HepG2 (cell line): ENCODE results near the gene AK4. TPM values are rescaled to one million over a fixed set of nuclear protein-coding genes. Genes with fewer than 3 reads are reported as not detected.

Experiments used
- ATAC-seq: fragments of 200-7000 bp; cut with Tn5 transposase; 3 replicates; pipeline ENCODE4 v1.9.1; 2020; ENCODE audit warnings: mild to moderate bottlenecking, moderate library complexity
- BruUV-seq: library from RNA; stranded (reverse); fragments of 400-500 nt; replicated peaks from 2 replicates; lab custom pipeline; 2021; lab: Mats Ljungman, UMichigan
- CTCF ChIA-PET: fragments of 300-600 bp; formaldehyde crosslinking; extraction: SDS; loops from one replicate; lab custom pipeline; 2021; ENCODE audit warnings: low total read pairs, inconsistent platforms, low intra/inter-chr PET ratio; lab: Yijun Ruan, JAX
- POLR2A ChIA-PET: fragments of 350-600 bp; sonication (Branson Sonifier 250); formaldehyde crosslinking; loops from one replicate; lab custom pipeline; 2020; ENCODE audit warnings: antibody characterized with exemption, inconsistent platforms; lab: Yijun Ruan, JAX
- DNase-seq: peaks from one replicate; pipeline ENCODE4 v3.0.0-alpha.2; 2015; ENCODE audit warnings: low spot score
- FAIRE-seq: peaks from 3 replicates; lab custom pipeline; 2011; peaks lifted over from hg19 to GRCh38; lab: Jason Lieb, UNC
- H2AFZ ChIP-seq: one replicate; pipeline ENCODE4 v1.6.1; 2011; ENCODE audit warnings: low read length, inconsistent platforms
- H3K27ac ChIP-seq: fragments of 300-600 bp; 3 replicates; pipeline ENCODE4 v1.8.0; 2011; ENCODE audit warnings: mixed run types, mild to moderate bottlenecking, mixed read lengths, low read length, inconsistent platforms; ENCODE audit not compliant: insufficient read depth; ENCODE audit errors: extremely low read length
- H3K27me3 ChIP-seq, 2 experiments: fragments of 200-600 bp in 1 of 2; 2 replicates in 1 of 2; 3 replicates in 1 of 2; pipeline versions ENCODE4 v1.6.0 to v1.8.0; 2011; ENCODE audit warnings: low read length in 2 of 2, mild to moderate bottlenecking in 2 of 2, moderate library complexity in 2 of 2, inconsistent platforms in 1 of 2; ENCODE audit not compliant: insufficient read depth in 2 of 2, control insufficient read depth in 1 of 2
- H3K36me3 ChIP-seq, 2 experiments: fragments of 200-600 bp in 1 of 2; replicated peaks in 1 of 2; 2 replicates in 1 of 2; 3 replicates in 1 of 2; pipeline versions ENCODE4 v1.5.1 to v1.8.0; 2011; ENCODE audit warnings: low read length in 2 of 2, inconsistent platforms in 1 of 2; ENCODE audit not compliant: insufficient read depth in 2 of 2, control insufficient read depth in 1 of 2
- H3K4me1 ChIP-seq: 2 replicates; pipeline ENCODE4 v1.5.1; 2012; ENCODE audit warnings: low read length, inconsistent platforms; ENCODE audit not compliant: insufficient read depth
- H3K4me2 ChIP-seq: 2 replicates; pipeline ENCODE4 v1.6.0; 2011; ENCODE audit warnings: low read depth, low read length, inconsistent platforms
- H3K4me3 ChIP-seq, 3 experiments: fragments of 200-600 bp in 1 of 3; sonication (generic), shearing (Covaris generic) in 1 of 3; replicated peaks in 1 of 3; 2 replicates each; pipeline ENCODE4 v1.5.1; 2011 to 2016; ENCODE audit warnings: low read length in 3 of 3, inconsistent platforms in 2 of 3, low read depth in 2 of 3, mild to moderate bottlenecking in 2 of 3, control low read depth in 1 of 3, mixed read lengths in 1 of 3; ENCODE audit not compliant: insufficient read depth in 1 of 3
- H3K79me2 ChIP-seq: one replicate; pipeline ENCODE4 v1.6.1; 2011; ENCODE audit warnings: low read length, inconsistent platforms; ENCODE audit not compliant: insufficient read depth
- H3K9ac ChIP-seq: 2 replicates; pipeline ENCODE4 v1.6.0; 2011; ENCODE audit warnings: mild to moderate bottlenecking, low read depth, low read length, inconsistent platforms; ENCODE audit not compliant: insufficient read depth
- H3K9me3 ChIP-seq: 2 replicates; pipeline ENCODE4 v1.5.1; 2012; ENCODE audit warnings: mild to moderate bottlenecking, low read length
- H4K20me1 ChIP-seq: 2 replicates; pipeline ENCODE4 v1.6.0; 2011; ENCODE audit warnings: inconsistent platforms, mild to moderate bottlenecking, low read length, moderate library complexity; ENCODE audit not compliant: insufficient read depth
- CEBPZ ChIP-seq: IDR thresholded peaks from 2 replicates; pipeline ENCODE4 v1.6.1; 2012; ENCODE audit warnings: low read length, improper control_type of control experiment
- HOXA7 ChIP-seq: sonication (generic); formaldehyde crosslinking; IDR thresholded peaks from 2 replicates; pipeline ENCODE4 v1.8.1; 2022; ENCODE audit warnings: mild to moderate bottlenecking, missing genetic modification reagents, moderate library complexity
- KLF9 ChIP-seq: IDR thresholded peaks from 2 replicates; pipeline ENCODE4 v1.6.1; 2016; ENCODE audit warnings: low read depth
- MYC ChIP-seq: sonication (generic); formaldehyde crosslinking; IDR thresholded peaks from 2 replicates; pipeline ENCODE4 v1.9.0; 2021; ENCODE audit warnings: missing genetic modification reagents, borderline replicate concordance
- RBFOX2 ChIP-seq: fragments of 200-400 bp; formaldehyde crosslinking; IDR thresholded peaks from 2 replicates; pipeline ENCODE4 v1.6.1; 2017; ENCODE audit warnings: low read depth, mild to moderate bottlenecking, low read length
- TBX3 ChIP-seq: fragments of 450-650 bp; IDR thresholded peaks from 2 replicates; pipeline ENCODE4 v1.6.1; 2017; ENCODE audit warnings: antibody characterized with exemption, mild to moderate bottlenecking, inconsistent platforms, borderline replicate concordance
- ZFX ChIP-seq: sonication (generic); formaldehyde crosslinking; IDR thresholded peaks from 2 replicates; pipeline ENCODE4 v1.4.0; 2020; ENCODE audit warnings: mild to moderate bottlenecking, low read depth, missing genetic modification reagents, moderate library complexity
- ZNF20 ChIP-seq: sonication (generic); formaldehyde crosslinking; IDR thresholded peaks from 2 replicates; pipeline ENCODE4 v1.4.0; 2020; ENCODE audit warnings: mild to moderate bottlenecking, moderate library complexity, missing genetic modification reagents
- WGBS: methylation state at CpG from one replicate; pipeline ENCODE4 v1.1.6; 2017; ENCODE audit warnings: low lambda C conversion rate; 5-methylcytosine and 5-hydroxymethylcytosine counted together
- in situ Hi-C: cut with HindIII; loops from 2 replicates; pipeline ENCODE4 v1.10.0; 2017; ENCODE audit warnings: low pct_unique_long_range_greater_than_20kb; ENCODE audit not compliant: extremely low pct_ligation_motif_present
- intact Hi-C: fragments of 100-400 bp; cut with micrococcal nuclease; formaldehyde crosslinking; loops from one replicate; pipeline ENCODE4 v1.10.0; 2022; ENCODE audit not compliant: unreplicated experiment
- polyA plus RNA-seq, 8 experiments: library from polyadenylated mRNA; depleted of rRNA in 3 of 8; stranded (reverse) in 7 of 8; unstranded in 1 of 8; fragments of >200 nt; fragmentation: Illumina TruSeq in 4 of 8; extraction: Trizol in 4 of 8; gene quantifications; 2 replicates each; pipeline versions ENCODE4 v1.2.1 to v1.2.3, GENCODE V29; 2011 to 2016; ENCODE audit warnings: low read depth in 4 of 8, missing spikeins in 1 of 8, mixed read lengths in 1 of 8; ENCODE audit not compliant: insufficient read depth in 1 of 8
- total RNA-seq, 5 experiments: library from RNA; depleted of rRNA; stranded (reverse); fragments of >200 nt; fragmentation: Illumina TruSeq; extraction: Trizol; gene quantifications; 2 replicates each; pipeline ENCODE4 v1.2.3, GENCODE V29; 2016; ENCODE audit warnings: low read depth in 1 of 5
- TF ChIP-seq, protein P1 (sequence below): sonication (generic); formaldehyde crosslinking; IDR thresholded peaks from 2 replicates; pipeline ENCODE4 v1.8.1; 2023; ENCODE audit warnings: mild to moderate bottlenecking, missing genetic modification reagents, borderline replicate concordance

The AK4 gene
- total and polyA plus RNA-seq, 2 of the 13 experiments (the other 11 are each of a cell fraction or from before 2014, with no cell fraction given): 110 to 160 TPM

GRCh38 chr1:65150583-65151263 lies 2.7 kb downstream of the AK4 start (continued):
- TF ChIP-seq HOXA7 (CRISPR knock-in tag): no peak
- TF ChIP-seq, all 625 proteins: peak for 11

- Histone ChIP-seq H3K4me3 (no peak overlapping the region; a peak in 1 of 6 replicates), H3K79me2 (peaks cover 82% of the 10 kb centered on the region), H3K27ac (no peak overlapping the region), H3K36me3 (0 out of 5 replicates have a peak, but pooled peaks cover 0 to 1% of the 10 kb centered on the region in 2 experiments), H3K9ac (no peak overlapping the region), H3K9me3 (no peaks in the 10 kb centered on the region), H3K4me1 (peaks cover 74% of the 10 kb centered on the region), H2AFZ (no peak overlapping the region), H3K27me3 (no peaks in the 10 kb centered on the region; a peak in 1 of 5 replicates), H4K20me1 (peaks cover 19% of the 10 kb centered on the region)
- in situ Hi-C loops: no loop called here
- ATAC-seq: no peak
- no TSS peak for BruUV-seq
- CTCF ChIA-PET: no interaction called here
- intact Hi-C loops: no loop called here
- no peak for DNase-seq
- POLR2A ChIA-PET: no interaction called here
- FAIRE-seq: no peak
- TF ChIP-seq RBFOX2 (0 out of 2 replicates have a peak, but pooled peaks have one; percentile 31), MYC (CRISPR knock-in tag) (no peak), TBX3 (no peak), ZFX (CRISPR knock-in tag) (no peak), ZNF20 (CRISPR knock-in tag) (no peak), CEBPZ (no peak), KLF9 (no peak)
- TF ChIP-seq, protein P1, sequence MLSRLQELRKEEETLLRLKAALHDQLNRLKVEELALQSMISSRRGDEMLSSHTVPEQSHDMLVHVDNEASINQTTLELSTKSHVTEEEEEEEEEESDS (CRISPR knock-in tag): no peak
- TF ChIP-seq, all 625 proteins: peak for 1
- peak overlapping the region; percentile 85; the same call in 1 of the 2 replicates for H3K4me2 ChIP-seq
- 100% methylated on average over 1 of the region's 1 CpG for WGBS
Observed at GRCh38 chr1:65151641-65152040, 3.6 kb downstream of the AK4 start.
